ENCODE measurements around the gene DNAJB4.

DNAJB4 gene

GRCh38 chr1:78053498-78053897 lies 48.8 kb downstream of the DNAJB4 start:
- DNase-seq (ENCODE audit: low spot score): no peak
- ChIA-PET POLR2A (ENCODE audit: low non-redundant PET) (no interaction called here), CTCF (no interaction called here)
- no peak for TF ChIP-seq CTCF (conservative IDR thresholded peaks at IDR 0.05; ENCODE audit: low read depth)
- no peak overlapping the region for H3K27ac ChIP-seq

- CTCF ChIA-PET: no interaction called here
- TF ChIP-seq CTCF (conservative IDR thresholded peaks at IDR 0.05; ENCODE audit: low read depth): no peak
- POLR2A ChIA-PET (ENCODE audit: low non-redundant PET): no interaction called here
- no peak overlapping the region for H3K27ac ChIP-seq
- DNase-seq (ENCODE audit: low spot score): no peak
Measured at GRCh38 chr1:78054559-78054958, 49.8 kb downstream of the DNAJB4 start.

- no peak overlapping the region for H3K27ac ChIP-seq
- CTCF ChIA-PET: no interaction called here
- POLR2A ChIA-PET (ENCODE audit: low non-redundant PET): no interaction called here
- no peak for DNase-seq (ENCODE audit: low spot score)
- no peak for TF ChIP-seq CTCF (conservative IDR thresholded peaks at IDR 0.05; ENCODE audit: low read depth)
Measured at GRCh38 chr1:78054972-78055371, 50.2 kb downstream of the DNAJB4 start.

- no peak for TF ChIP-seq CTCF (conservative IDR thresholded peaks at IDR 0.05; ENCODE audit: low read depth)
- no peak overlapping the region for H3K27ac ChIP-seq
- no peak for DNase-seq (ENCODE audit: low spot score)
- CTCF ChIA-PET: no interaction called here
- POLR2A ChIA-PET (ENCODE audit: low non-redundant PET): no interaction called here
Measured at GRCh38 chr1:78055565-78056132, 50.9 kb downstream of the DNAJB4 start.

- no peak for TF ChIP-seq CTCF (conservative IDR thresholded peaks at IDR 0.05; ENCODE audit: low read depth)
- POLR2A ChIA-PET (ENCODE audit: low non-redundant PET): no interaction called here
- CTCF ChIA-PET: no interaction called here
- DNase-seq (ENCODE audit: low spot score): no peak
- H3K27ac ChIP-seq: no peak overlapping the region
Measured at GRCh38 chr1:78058670-78059069, 53.9 kb downstream of the DNAJB4 start.

GRCh38 chr1:78060857-78061563 lies 56.3 kb downstream of the DNAJB4 start:
- no peak for DNase-seq (ENCODE audit: low spot score)
- ChIA-PET POLR2A (ENCODE audit: low non-redundant PET) (interaction anchor here (0.6 kb wide), 1 partner anchor 10 kb away, joined by 3 read pairs; no protein-coding TSS in a partner anchor), CTCF (interaction anchor here (0.5 to 1.1 kb wide), 3 partner anchors 10 to 615 kb away, joined by 3 to 6 read pairs (median 4); no protein-coding TSS in a partner anchor)

More at GRCh38 chr1:78060857-78061563, 56.3 kb downstream of the DNAJB4 start:
- peak overlapping the region; percentile 43; the same call in 1 of the 2 replicates for H3K27ac ChIP-seq
- TF ChIP-seq CTCF (conservative IDR thresholded peaks at IDR 0.05; ENCODE audit: low read depth): no peak
